Measurements from ENCODE around the gene DAAM2.

Gene DAAM2

GRCh38 chr6:39820553-39820952 lies 28.4 kb downstream of the DAAM2 start:
- DNase-seq = no peak

GRCh38 chr6:39821046-39821740 lies 29.0 kb downstream of the DAAM2 start:
- no peak for DNase-seq

- DNase-seq = no peak
Measured at GRCh38 chr6:39821742-39822532, 29.8 kb downstream of the DAAM2 start.

GRCh38 chr6:39822846-39823815 lies 31.0 kb downstream of the DAAM2 start:
- no peak for DNase-seq

- DNase-seq = peak; percentile 4
Measured at GRCh38 chr6:39824030-39824926, 32.1 kb downstream of the DAAM2 start.

- no peak for DNase-seq
Measured at GRCh38 chr6:39829331-39829730, 37.2 kb downstream of the DAAM2 start.

GRCh38 chr6:39830444-39830843 lies 38.3 kb downstream of the DAAM2 start:
- no peak for DNase-seq

GRCh38 chr6:39831701-39832100 lies 39.5 kb downstream of the DAAM2 start:
- DNase-seq = no peak

- no peak for DNase-seq
Measured at GRCh38 chr6:39834278-39834677, 42.1 kb downstream of the DAAM2 start.

GRCh38 chr6:39834866-39835265 lies 42.7 kb downstream of the DAAM2 start:
- DNase-seq = no peak

GRCh38 chr6:39835821-39836295 lies 43.7 kb downstream of the DAAM2 start:
- DNase-seq = no peak

- DNase-seq = no peak
Measured at GRCh38 chr6:39836606-39837005, 44.4 kb downstream of the DAAM2 start.

GRCh38 chr6:39839445-39839844 lies 47.3 kb downstream of the DAAM2 start:
- no peak for DNase-seq

GRCh38 chr6:39840781-39841180 lies 48.6 kb downstream of the DAAM2 start:
- no peak for DNase-seq

- peak; percentile 18 for DNase-seq
Measured at GRCh38 chr6:39841291-39841690, 49.1 kb downstream of the DAAM2 start.

- no peak for DNase-seq
Measured at GRCh38 chr6:39841923-39842322, 49.7 kb downstream of the DAAM2 start.

GRCh38 chr6:39843305-39844020 lies 51.3 kb downstream of the DAAM2 start:
- DNase-seq = no peak

GRCh38 chr6:39844866-39845265 lies 52.7 kb downstream of the DAAM2 start:
- DNase-seq = no peak

- no peak for DNase-seq
Measured at GRCh38 chr6:39847221-39847620, 55.0 kb downstream of the DAAM2 start.

- DNase-seq = no peak
Measured at GRCh38 chr6:39848171-39848570, 56.0 kb downstream of the DAAM2 start.

- no peak for DNase-seq
Measured at GRCh38 chr6:39849228-39849627, 57.1 kb downstream of the DAAM2 start.

Measured in DMS79 (cell line).